K562 (cell line): ENCODE data around the gene WDR62. TPM values are rescaled to one million over a fixed set of nuclear protein-coding genes. Genes with fewer than 3 reads are reported as not detected.
"Not testable (repeated sequence)": the region's sequence is repeated elsewhere in the genome, so short reads cannot be mapped to it uniquely, and the experiment has no call there.

Experiments used
- ATAC-seq: fragments of 200-7000 bp; cut with Tn5 transposase; 3 replicates; pipeline ENCODE4 v1.9.1; 2020; ENCODE audit warnings: moderate library complexity
- BruUV-seq: library from RNA; stranded (reverse); fragments of 400-500 nt; replicated peaks from 2 replicates; lab custom pipeline; 2021; lab: Mats Ljungman, UMichigan
- CTCF ChIA-PET: fragments of 300-600 bp; formaldehyde crosslinking; extraction: SDS; loops from one replicate; lab custom pipeline; 2021; ENCODE audit warnings: low intra/inter-chr PET ratio; lab: Yijun Ruan, JAX
- POLR2A ChIA-PET: fragments of 300-600, 350-650 bp; sonication (Branson Sonifier 250); formaldehyde crosslinking; extraction: SDS; loops from one replicate; lab custom pipeline; 2021; ENCODE audit warnings: antibody characterized with exemption, inconsistent platforms; lab: Yijun Ruan, JAX
- DNase-seq, 4 experiments: peaks; one replicate each; pipeline versions ENCODE4 v3.0.0 to v3.0.0-alpha.2; 2011 to 2018; ENCODE audit warnings: low spot score in 3 of 4, mixed read lengths in 3 of 4; ENCODE audit errors: extremely low read depth in 1 of 4
- FAIRE-seq: peaks from 2 replicates; lab custom pipeline; 2011; peaks lifted over from hg19 to GRCh38; lab: Jason Lieb, UNC
- H2AFZ ChIP-seq: 2 replicates; pipeline ENCODE4 v1.6.0; 2011; ENCODE audit warnings: low read depth, low read length, control low read depth, inconsistent platforms
- H3K27ac ChIP-seq: fragments of 200-600 bp; 3 replicates; pipeline ENCODE4 v1.8.0; 2011; ENCODE audit warnings: low read depth, mild to moderate bottlenecking, control low read depth, inconsistent platforms, low read length, moderate library complexity, mixed read lengths; ENCODE audit errors: extremely low read depth
- H3K27me3 ChIP-seq, 2 experiments: fragments of 300-600 bp in 1 of 2; 2 replicates in 1 of 2; 3 replicates in 1 of 2; pipeline versions ENCODE4 v1.6.0 to v1.8.0; 2011; ENCODE audit warnings: inconsistent platforms in 2 of 2, low read length in 2 of 2, mild to moderate bottlenecking in 1 of 2, mixed read lengths in 1 of 2, moderate library complexity in 1 of 2; ENCODE audit not compliant: control insufficient read depth in 2 of 2, insufficient read depth in 2 of 2
- H3K36me3 ChIP-seq: fragments of 300-600 bp; 3 replicates; pipeline ENCODE4 v1.8.0; 2011; ENCODE audit warnings: mild to moderate bottlenecking, low read length, inconsistent platforms; ENCODE audit not compliant: control insufficient read depth, insufficient read depth
- H3K4me1 ChIP-seq, 2 experiments: fragments of 200-600 bp in 1 of 2; replicated peaks in 1 of 2; 2 replicates in 1 of 2; 3 replicates in 1 of 2; pipeline versions ENCODE4 v1.5.1 to v1.8.0; 2011; ENCODE audit warnings: inconsistent platforms in 2 of 2, low read length in 2 of 2, mild to moderate bottlenecking in 1 of 2, mixed read lengths in 1 of 2, moderate library complexity in 1 of 2; ENCODE audit not compliant: control insufficient read depth in 2 of 2, insufficient read depth in 2 of 2
- H3K4me2 ChIP-seq: 2 replicates; pipeline ENCODE4 v1.6.1; 2011; ENCODE audit warnings: low read length, control low read depth, inconsistent platforms, mixed read lengths; ENCODE audit not compliant: insufficient read depth
- H3K4me3 ChIP-seq: fragments of 200-600 bp; sonication (generic), shearing (Covaris generic); 2 replicates; pipeline ENCODE4 v1.5.1; 2016; ENCODE audit warnings: control low read depth, inconsistent platforms
- H3K79me2 ChIP-seq: fragments of 200-600 bp; 3 replicates; pipeline ENCODE4 v1.8.0; 2011; ENCODE audit warnings: low read length, inconsistent platforms; ENCODE audit not compliant: control insufficient read depth, insufficient read depth
- H3K9ac ChIP-seq, 2 experiments: 2 replicates each; pipeline versions ENCODE4 v1.6.0 to v1.6.1; 2011; ENCODE audit warnings: low read depth in 2 of 2, low read length in 2 of 2, control low read depth in 1 of 2, inconsistent platforms in 1 of 2, mild to moderate bottlenecking in 1 of 2, mixed read lengths in 1 of 2; ENCODE audit not compliant: insufficient read depth in 1 of 2
- H3K9me1 ChIP-seq: one replicate; pipeline ENCODE4 v1.6.0; 2011; ENCODE audit warnings: inconsistent platforms, mild to moderate bottlenecking, low read length, moderate library complexity; ENCODE audit not compliant: control insufficient read depth, insufficient read depth
- H3K9me3 ChIP-seq: replicated peaks from 2 replicates; pipeline ENCODE4 v1.5.1; 2011; ENCODE audit warnings: low read depth, low read length, inconsistent platforms; ENCODE audit not compliant: control insufficient read depth, insufficient read depth
- H4K20me1 ChIP-seq: replicated peaks from 2 replicates; pipeline ENCODE4 v1.6.1; 2011; ENCODE audit warnings: low read length, inconsistent platforms, mixed read lengths; ENCODE audit not compliant: control insufficient read depth, insufficient read depth
- SMAD3 ChIP-seq: fragments of 450-650 bp; formaldehyde crosslinking; conservative IDR thresholded peaks from 2 replicates; pipeline ENCODE4 v1.4.0; 2020; ENCODE audit warnings: mild to moderate bottlenecking
- SRSF1 ChIP-seq: fragments of 200-400 bp; formaldehyde crosslinking; IDR thresholded peaks from 2 replicates; pipeline ENCODE4 v1.6.1; 2017; ENCODE audit warnings: mild to moderate bottlenecking, low read depth, low read length, moderate library complexity
- WGBS: fragments of 100-300 bp; shearing (Covaris generic); methylation state at CpG from one replicate; pipeline ENCODE4 v1.1.6; 2016; ENCODE audit warnings: low coverage, mixed read lengths; ENCODE audit not compliant: insufficient coverage; ENCODE audit errors: missing lambda C conversion rate; 5-methylcytosine and 5-hydroxymethylcytosine counted together
- in situ Hi-C: fragments of 300-500 bp; cut with MboI; formaldehyde crosslinking; loops from 4 replicates; pipeline ENCODE4 v1.15.0; 2018; ENCODE audit warnings: inconsistent platforms, mixed read lengths
- intact Hi-C: fragments of 100-400 bp; cut with micrococcal nuclease; formaldehyde crosslinking; loops from 2 replicates; pipeline ENCODE4 v1.14.2; 2022
- polyA plus RNA-seq, 8 experiments: library from polyadenylated mRNA; depleted of rRNA in 4 of 8; stranded (reverse) in 5 of 8; unstranded in 3 of 8; fragments of >200 nt; fragmentation: Nextera tagmentation in 2 of 8; fragmentation: Illumina TruSeq in 1 of 8; extraction: Ambion mirVana in 2 of 8; extraction: Trizol in 1 of 8; gene quantifications; 2 replicates each; pipeline versions ENCODE4 v1.2.1 to v1.2.3, GENCODE V29; 2011 to 2014; ENCODE audit warnings: inconsistent platforms in 1 of 8, missing spikeins in 1 of 8
- total RNA-seq, 7 experiments: library from RNA; depleted of rRNA in 6 of 7; stranded (reverse); fragments of >200 nt in 6 of 7; fragmentation: Illumina TruSeq in 2 of 7; extraction: Trizol in 2 of 7; gene quantifications; 2 replicates each; pipeline versions ENCODE4 v1.2.1 to v1.2.3, GENCODE V29; 2011 to 2021; ENCODE audit warnings: low replicate concordance in 1 of 7

Gene WDR62
- total and polyA plus RNA-seq, 9 of the 15 experiments (the other 6 are each of a cell fraction or from before 2014, with no cell fraction given) = 0.35 to 32.8 (median 14.4) TPM

GRCh38 chr19:36068810-36069499 is 14.3 kb downstream of the WDR62 start:
- H3K27me3 ChIP-seq, H3K4me2 ChIP-seq, H3K9ac ChIP-seq, H3K4me3 ChIP-seq, in situ Hi-C loops, intact Hi-C loops, H2AFZ ChIP-seq, H4K20me1 ChIP-seq, H3K27ac ChIP-seq, FAIRE-seq, ATAC-seq, H3K9me3 ChIP-seq, H3K79me2 ChIP-seq, H3K9me1 ChIP-seq, DNase-seq, BruUV-seq, CTCF ChIA-PET, POLR2A ChIA-PET: not testable (repeated sequence)
- peaks cover 0 to 12% of the 10 kb centered on the region in 2 experiments; a peak in 3 of 5 replicates for H3K4me1 ChIP-seq
- WGBS = 88% methylated on average over 9 of the region's 57 CpGs
- H3K36me3 ChIP-seq = peaks cover 74% of the 10 kb centered on the region

DNA sequence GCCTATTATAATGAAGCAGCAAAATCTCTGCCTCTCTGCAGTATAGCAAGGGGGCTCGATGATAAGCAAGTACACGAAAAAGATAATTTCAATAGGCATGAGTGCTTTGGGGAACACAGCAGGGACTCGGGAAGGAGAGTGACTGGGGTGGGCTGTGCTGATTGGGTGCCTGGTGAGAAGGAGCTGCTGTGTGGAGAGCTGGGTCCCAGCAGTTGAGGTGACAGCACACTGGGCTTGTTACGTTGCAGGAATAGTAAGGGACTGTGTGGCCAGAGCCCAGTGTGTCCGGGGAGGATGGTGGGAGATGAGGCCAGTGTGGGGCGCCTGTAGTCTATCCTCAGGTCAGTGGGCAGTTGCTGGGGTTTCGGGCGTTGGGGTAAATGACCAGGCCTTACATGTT is 17.4 kb downstream of the WDR62 start:
- ATAC-seq (no peak), FAIRE-seq (no peak)
- CTCF ChIA-PET = no interaction called here
- peaks cover 74% of the 10 kb centered on the region; the same call in 2 of the 3 replicates for H3K36me3 ChIP-seq
- intact Hi-C loops = no loop called here
- H2AFZ ChIP-seq = no peak overlapping the region
- WGBS = 92% methylated on average over 8 of the region's 8 CpGs
- H3K4me2 ChIP-seq = no peak overlapping the region
- no peak overlapping the region for H3K4me3 ChIP-seq
- TF ChIP-seq SRSF1 = no peak
- TF ChIP-seq SMAD3 = no peak
- TF ChIP-seq, all 486 proteins: peak for 0
- no peak for DNase-seq
- H3K9ac ChIP-seq = no peak overlapping the region
- H3K9me3 ChIP-seq = no peaks in the 10 kb centered on the region
- H4K20me1 ChIP-seq = no peaks in the 10 kb centered on the region; the same call in 1 of the 2 replicates
- no peak overlapping the region for H3K27ac ChIP-seq
- POLR2A ChIA-PET = interaction anchor here (0.6 to 2.1 kb wide), 3 partner anchors 10 to 12 kb away, joined by 3 to 6 read pairs (median 3); no protein-coding TSS in a partner anchor
- in situ Hi-C loops = no loop called here
- no peaks in the 10 kb centered on the region for H3K9me1 ChIP-seq
- BruUV-seq = no TSS peak
- H3K27me3 ChIP-seq = no peaks in the 10 kb centered on the region; a peak in 1 of 5 replicates
- peaks cover 0 to 12% of the 10 kb centered on the region in 2 experiments; a peak in 3 of 5 replicates for H3K4me1 ChIP-seq
- H3K79me2 ChIP-seq = no peaks in the 10 kb centered on the region
